GM19395 (cell line): ENCODE measurements around the gene TBATA.

Source experiments
- ATAC-seq: cut with Tn5 transposase; IDR thresholded peaks from one replicate; pipeline ENCODE4 v1.9.1; 2021; ENCODE audit warnings: mild to moderate bottlenecking, moderate library complexity; ENCODE audit not compliant: unreplicated experiment

Gene TBATA

GRCh38 chr10:70763567-70763966 lies 21.6 kb downstream of the TBATA start:
- no peak for ATAC-seq

GRCh38 chr10:70762441-70763175 lies 22.6 kb downstream of the TBATA start:
- ATAC-seq = no peak

- no peak for ATAC-seq
Observed at GRCh38 chr10:70761727-70762350, 23.3 kb downstream of the TBATA start.

- ATAC-seq = no peak
Observed at GRCh38 chr10:70761031-70761601, 24.1 kb downstream of the TBATA start.

GRCh38 chr10:70760271-70760787 lies 24.8 kb downstream of the TBATA start:
- ATAC-seq = no peak

GRCh38 chr10:70759781-70760180 lies 25.4 kb downstream of the TBATA start:
- no peak for ATAC-seq

GRCh38 chr10:70758757-70759514 lies 26.2 kb downstream of the TBATA start:
- ATAC-seq = no peak

GRCh38 chr10:70757856-70758255 lies 27.3 kb downstream of the TBATA start:
- ATAC-seq = no peak

- ATAC-seq = no peak
Observed at GRCh38 chr10:70756700-70757360, 28.3 kb downstream of the TBATA start.

GRCh38 chr10:70753841-70754621 lies 31.1 kb downstream of the TBATA start:
- no peak for ATAC-seq

GRCh38 chr10:70753026-70753663 lies 32.0 kb downstream of the TBATA start:
- ATAC-seq = no peak

GRCh38 chr10:70752571-70752970 lies 32.6 kb downstream of the TBATA start:
- no peak for ATAC-seq

- ATAC-seq = no peak
Observed at GRCh38 chr10:70751991-70752390, 33.2 kb downstream of the TBATA start.

GRCh38 chr10:70751356-70751755 lies 33.8 kb downstream of the TBATA start:
- no peak for ATAC-seq

- no peak for ATAC-seq
Observed at GRCh38 chr10:70750156-70750703, 34.9 kb downstream of the TBATA start.

GRCh38 chr10:70749756-70750155 lies 35.4 kb downstream of the TBATA start:
- no peak for ATAC-seq

GRCh38 chr10:70748801-70749573 lies 36.2 kb downstream of the TBATA start:
- no peak for ATAC-seq

- no peak for ATAC-seq
Observed at GRCh38 chr10:70748305-70748704, 36.9 kb downstream of the TBATA start.
